Spleen (tissue), 11 donors: ENCODE data around the gene TRIM26. TPM values are rescaled to one million over a fixed set of nuclear protein-coding genes. Genes with fewer than 3 reads are reported as not detected.

Experiments
- DNase-seq: peaks from one replicate; pipeline ENCODE4 v3.0.0-alpha.2; 2020
- H3K27ac ChIP-seq, 8 donors: fragments of 200-600 bp; sonication (generic) in 7 of 8; 1 replicate in 4 of 8; 2 replicates in 4 of 8; pipeline versions ENCODE4 v1.5.0 to v1.8.0; 2016 to 2021; ENCODE audit warnings: inconsistent platforms in 4 of 8, mild to moderate bottlenecking in 4 of 8, moderate library complexity in 1 of 8
- H3K27me3 ChIP-seq, 7 donors: fragments of 200-600 bp; sonication (generic) in 6 of 7; replicated peaks in 1 of 7; 1 replicate in 4 of 7; 2 replicates in 3 of 7; pipeline versions ENCODE4 v1.5.0 to v1.8.0; 2016 to 2021; ENCODE audit warnings: inconsistent platforms in 3 of 7, mild to moderate bottlenecking in 1 of 7
- H3K36me3 ChIP-seq, 6 donors: fragments of 200-600 bp; sonication (generic) in 5 of 6; 1 replicate in 4 of 6; 2 replicates in 2 of 6; pipeline versions ENCODE4 v1.5.0 to v1.8.0; 2016 to 2021; ENCODE audit warnings: inconsistent platforms in 2 of 6
- H3K4me1 ChIP-seq, 6 donors: fragments of 200-600 bp; sonication (generic) in 5 of 6; 1 replicate in 3 of 6; 2 replicates in 3 of 6; pipeline versions ENCODE4 v1.5.0 to v1.8.0; 2016 to 2021; ENCODE audit warnings: inconsistent platforms in 3 of 6
- H3K4me3 ChIP-seq, 8 donors: fragments of 200-600 bp; sonication (generic) in 7 of 8; 1 replicate in 4 of 8; 2 replicates in 4 of 8; pipeline versions ENCODE4 v1.5.0 to v1.8.0; 2016 to 2021; ENCODE audit warnings: inconsistent platforms in 4 of 8, mild to moderate bottlenecking in 4 of 8, moderate library complexity in 2 of 8
- H3K9me3 ChIP-seq, 8 donors: fragments of 200-600 bp; sonication (generic) in 7 of 8; 1 replicate in 4 of 8; 2 replicates in 4 of 8; pipeline versions ENCODE4 v1.5.0 to v1.8.0; 2016 to 2021; ENCODE audit warnings: inconsistent platforms in 4 of 8
- CTCF ChIP-seq, 11 experiments: fragments of 200-600 bp in 7 of 11; fragments of 450-650 bp in 4 of 11; sonication (generic) in 4 of 11; IDR thresholded peaks in 8 of 11; conservative IDR thresholded peaks in 3 of 11; 1 replicate in 7 of 11; 2 replicates in 4 of 11; pipeline versions ENCODE4 v1.4.0 to v1.8.0; 2016 to 2021; ENCODE audit warnings: antibody characterized with exemption in 11 of 11, inconsistent platforms in 4 of 11, mild to moderate bottlenecking in 1 of 11
- POLR2A ChIP-seq, 3 donors: fragments of 450-650 bp; IDR thresholded peaks; one replicate each; pipeline ENCODE4 v1.5.1; 2017; ENCODE audit warnings: antibody characterized with exemption in 3 of 3, mild to moderate bottlenecking in 1 of 3
- POLR2AphosphoS5 ChIP-seq, 3 donors: sonication (generic); formaldehyde crosslinking; IDR thresholded peaks; one replicate each; pipeline ENCODE4 v1.5.1; 2017; ENCODE audit warnings: antibody characterized with exemption in 3 of 3
- WGBS, 5 donors: extraction: QIAGEN DNeasy Blood & Tissue Kit in 3 of 5; methylation state at CpG; one replicate each; pipeline versions ENCODE4 v1.1.5 to v1.1.7; 2013 to 2018; 5-methylcytosine and 5-hydroxymethylcytosine counted together
- intact Hi-C: fragments of 100-400 bp; cut with DNase I; formaldehyde crosslinking; loops from one replicate; pipeline ENCODE4 v1.15.0; 2023; ENCODE audit warnings: low total_unique reads
- polyA plus RNA-seq, 3 donors: library from polyadenylated mRNA; stranded (reverse); fragments of 200-250 nt; gene quantifications; one replicate each; pipeline ENCODE4 v1.2.1, GENCODE V29; 2013
- total RNA-seq, 7 donors: library from RNA; depleted of rRNA in 3 of 7; stranded (reverse); fragments of >200 nt in 3 of 7; fragmentation: NEBNext Ultra II Directional in 4 of 7; extraction: Animal tissue kit (Norgen Biotek cat#: 25700) in 4 of 7; gene quantifications; one replicate each; pipeline versions ENCODE4 v1.1.0 to v1.2.1, GENCODE V29; 2016 to 2021
- donor health status: healthy with polysubstance abuse.
- donor health status: DM: no; HTN: no; CAD: no; lungs with moderate emphysema.
- donor health status: DM: no; HTN: no; CAD: no.
- donor health status: Bipolar disorder and iron deficiency.
- donor health status: healthy.
- donor health status: DM: no; HTN: no; CAD: no.
- donor health status: DM: yes; HTN: yes; CAD: no.

The TRIM26 gene
- total and polyA plus RNA-seq, 10 donors, result 22.6 to 64.3 (median 46.8) TPM

GRCh38 chr6:30206799-30207618 lies 6.2 kb downstream of the TRIM26 start:
- intact Hi-C loops, result no loop called here
- peak overlapping the region in 5 of 8 donors; percentile 13 to 62 (median 35) for H3K27ac ChIP-seq
- H3K4me1 ChIP-seq, result peaks cover 28 to 100% (median 64%) of the 10 kb centered on the region in 6 donors
- WGBS, 5 donors, result 55 to 73% (median 65%) methylated on average over 11 of the region's 11 CpGs
- H3K4me3 ChIP-seq, result peak overlapping the region in 1 of 8 donors; percentile 15
- no peak for TF ChIP-seq CTCF (IDR thresholded peaks at IDR 0.05 in 8 of 11, conservative IDR thresholded peaks at IDR 0.05 in 3 of 11)
- no peak for TF ChIP-seq POLR2A (IDR thresholded peaks at IDR 0.05)
- TF ChIP-seq POLR2AphosphoS5 (IDR thresholded peaks at IDR 0.05), result no peak
- H3K9me3 ChIP-seq, result no peaks in the 10 kb centered on the region
- H3K27me3 ChIP-seq, result no peaks in the 10 kb centered on the region
- no peak for DNase-seq
- peaks cover 0 to 25% (median 0%) of the 10 kb centered on the region in 6 donors for H3K36me3 ChIP-seq

GRCh38 chr6:30206152-30206551 lies 7.1 kb downstream of the TRIM26 start:
- Histone ChIP-seq H3K27ac (no peak overlapping the region), H3K4me1 (peaks cover 28 to 100% (median 64%) of the 10 kb centered on the region in 6 donors), H3K4me3 (no peak overlapping the region), H3K9me3 (no peaks in the 10 kb centered on the region), H3K36me3 (peaks cover 0 to 24% (median 0%) of the 10 kb centered on the region in 6 donors), H3K27me3 (no peaks in the 10 kb centered on the region)
- TF ChIP-seq CTCF (IDR thresholded peaks at IDR 0.05 in 8 of 11, conservative IDR thresholded peaks at IDR 0.05 in 3 of 11) (no peak), POLR2A (IDR thresholded peaks at IDR 0.05) (no peak), POLR2AphosphoS5 (IDR thresholded peaks at IDR 0.05) (no peak)
- intact Hi-C loops, result no loop called here
- WGBS, 5 donors, result 65 to 87% (median 76%) methylated on average over 7 of the region's 7 CpGs
- no peak for DNase-seq

GRCh38 chr6:30204116-30204515 lies 9.1 kb downstream of the TRIM26 start:
- intact Hi-C loops, result no loop called here
- Histone ChIP-seq H3K4me3 (no peak overlapping the region), H3K9me3 (no peaks in the 10 kb centered on the region), H3K27ac (no peak overlapping the region), H3K4me1 (peaks cover 22 to 100% (median 60%) of the 10 kb centered on the region in 6 donors), H3K36me3 (peaks cover 0 to 35% (median 12%) of the 10 kb centered on the region in 6 donors), H3K27me3 (no peaks in the 10 kb centered on the region)
- no peak for TF ChIP-seq POLR2A (IDR thresholded peaks at IDR 0.05)
- TF ChIP-seq CTCF (IDR thresholded peaks at IDR 0.05 in 8 of 11, conservative IDR thresholded peaks at IDR 0.05 in 3 of 11), result no peak
- TF ChIP-seq POLR2AphosphoS5 (IDR thresholded peaks at IDR 0.05), result no peak
- WGBS, 5 donors, result 85 to 100% (median 96%) methylated on average over 1 of the region's 1 CpG
- no peak for DNase-seq

GRCh38 chr6:30202366-30202765 lies 10.8 kb downstream of the TRIM26 start:
- H3K27me3 ChIP-seq, result no peaks in the 10 kb centered on the region
- H3K4me1 ChIP-seq, result peaks cover 18 to 97% (median 50%) of the 10 kb centered on the region in 6 donors
- no peak overlapping the region for H3K4me3 ChIP-seq
- TF ChIP-seq POLR2A (IDR thresholded peaks at IDR 0.05), result no peak
- no peak for TF ChIP-seq POLR2AphosphoS5 (IDR thresholded peaks at IDR 0.05)
- no peak for TF ChIP-seq CTCF (IDR thresholded peaks at IDR 0.05 in 8 of 11, conservative IDR thresholded peaks at IDR 0.05 in 3 of 11)
- 86 to 94% (median 88%) methylated on average over 4 of the region's 4 CpGs for WGBS, 5 donors
- intact Hi-C loops, result no loop called here
- no peaks in the 10 kb centered on the region for H3K9me3 ChIP-seq
- no peak for DNase-seq
- H3K36me3 ChIP-seq, result peaks cover 7 to 52% (median 30%) of the 10 kb centered on the region in 6 donors
- H3K27ac ChIP-seq, result peak overlapping the region in 3 of 8 donors; percentile 57 to 73 (median 58)
